HG03571 (cell line): ENCODE measurements around the gene STAT3.
A peak's percentile ranks its signal among the peaks of the same experiment; 100 is the strongest.

Experiments used
- ATAC-seq: cut with Tn5 transposase; IDR thresholded peaks from one replicate; pipeline ENCODE4 v1.9.1; 2021; ENCODE audit not compliant: unreplicated experiment

Gene STAT3

GRCh38 chr17:42282478-42283080, 105.7 kb downstream of the STAT3 start:
- ATAC-seq = no peak

- ATAC-seq = no peak
Observed at GRCh38 chr17:42281571-42282096, 106.6 kb downstream of the STAT3 start.

GRCh38 chr17:42279776-42280630, 108.2 kb downstream of the STAT3 start:
- no peak for ATAC-seq

GRCh38 chr17:42277342-42277712, 110.9 kb downstream of the STAT3 start:
- no peak for ATAC-seq

GRCh38 chr17:42276609-42277341, 111.5 kb downstream of the STAT3 start:
- ATAC-seq = peak; percentile 16

- peak; percentile 43 for ATAC-seq
Observed at GRCh38 chr17:42276359-42276608, 112.0 kb downstream of the STAT3 start, which contains the start of gene STAT5B. Gene STAT5B (minus strand): TSS chr17:42276391. CDS start chr17:42232127, 44,264 bp downstream.

- peak; percentile 36 for ATAC-seq
Observed at GRCh38 chr17:42275527-42276358, 112.5 kb downstream of the STAT3 start.

GRCh38 chr17:42274812-42275526, 113.3 kb downstream of the STAT3 start:
- ATAC-seq = no peak

- no peak for ATAC-seq
Observed at GRCh38 chr17:42274253-42274542, 114.0 kb downstream of the STAT3 start.

GRCh38 chr17:42273474-42274252, 114.6 kb downstream of the STAT3 start:
- ATAC-seq = no peak

- ATAC-seq = no peak
Observed at GRCh38 chr17:42272162-42272907, 115.9 kb downstream of the STAT3 start.

GRCh38 chr17:42271779-42272035, 116.5 kb downstream of the STAT3 start:
- no peak for ATAC-seq

GRCh38 chr17:42271006-42271778, 117.0 kb downstream of the STAT3 start:
- ATAC-seq = no peak

GRCh38 chr17:42270596-42270995, 117.6 kb downstream of the STAT3 start:
- ATAC-seq = no peak

- ATAC-seq = no peak
Observed at GRCh38 chr17:42270170-42270535, 118.1 kb downstream of the STAT3 start.

- ATAC-seq = no peak
Observed at GRCh38 chr17:42268236-42268635, 120.0 kb downstream of the STAT3 start.

- no peak for ATAC-seq
Observed at GRCh38 chr17:42266918-42267766, 121.1 kb downstream of the STAT3 start.

- no peak for ATAC-seq
Observed at GRCh38 chr17:42266462-42266861, 121.8 kb downstream of the STAT3 start.
